Kidney epithelial cell (primary cell): Measurements from ENCODE around the gene ANAPC7. TPM values are rescaled to one million over a fixed set of nuclear protein-coding genes. Genes with fewer than 3 reads are reported as not detected.
A peak's percentile ranks its signal among the peaks of the same experiment; 100 is the strongest.

Experiments
- DNase-seq: peaks from one replicate; pipeline ENCODE4 v3.0.0-alpha.2; 2010; ENCODE audit warnings: low read depth
- H3K27me3 ChIP-seq: 2 replicates; pipeline ENCODE4 v1.6.0; 2011; ENCODE audit warnings: low read length; ENCODE audit not compliant: control insufficient read depth, insufficient read depth
- H3K36me3 ChIP-seq: 2 replicates; pipeline ENCODE4 v1.5.1; 2011; ENCODE audit warnings: low read length; ENCODE audit not compliant: control insufficient read depth, insufficient read depth
- H3K4me3 ChIP-seq: 2 replicates; pipeline ENCODE4 v1.5.1; 2011; ENCODE audit warnings: low read depth, mild to moderate bottlenecking, control low read depth, low read length
- total RNA-seq: library from RNA; depleted of rRNA; stranded (reverse); fragments of >200 nt; gene quantifications from 2 replicates; pipeline ENCODE4 v1.2.3, GENCODE V29; 2015
- TF ChIP-seq, protein P1 (sequence below): IDR thresholded peaks from 2 replicates; pipeline ENCODE4 v1.5.1; 2011; ENCODE audit warnings: mild to moderate bottlenecking, moderate library complexity, low read length, control low read depth, inconsistent platforms; ENCODE audit not compliant: insufficient read depth, poor library complexity, severe bottlenecking

The ANAPC7 gene, protein sequence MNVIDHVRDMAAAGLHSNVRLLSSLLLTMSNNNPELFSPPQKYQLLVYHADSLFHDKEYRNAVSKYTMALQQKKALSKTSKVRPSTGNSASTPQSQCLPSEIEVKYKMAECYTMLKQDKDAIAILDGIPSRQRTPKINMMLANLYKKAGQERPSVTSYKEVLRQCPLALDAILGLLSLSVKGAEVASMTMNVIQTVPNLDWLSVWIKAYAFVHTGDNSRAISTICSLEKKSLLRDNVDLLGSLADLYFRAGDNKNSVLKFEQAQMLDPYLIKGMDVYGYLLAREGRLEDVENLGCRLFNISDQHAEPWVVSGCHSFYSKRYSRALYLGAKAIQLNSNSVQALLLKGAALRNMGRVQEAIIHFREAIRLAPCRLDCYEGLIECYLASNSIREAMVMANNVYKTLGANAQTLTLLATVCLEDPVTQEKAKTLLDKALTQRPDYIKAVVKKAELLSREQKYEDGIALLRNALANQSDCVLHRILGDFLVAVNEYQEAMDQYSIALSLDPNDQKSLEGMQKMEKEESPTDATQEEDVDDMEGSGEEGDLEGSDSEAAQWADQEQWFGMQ
- 49.0 and 51.3 TPM in 2 replicates for total RNA-seq

DNA sequence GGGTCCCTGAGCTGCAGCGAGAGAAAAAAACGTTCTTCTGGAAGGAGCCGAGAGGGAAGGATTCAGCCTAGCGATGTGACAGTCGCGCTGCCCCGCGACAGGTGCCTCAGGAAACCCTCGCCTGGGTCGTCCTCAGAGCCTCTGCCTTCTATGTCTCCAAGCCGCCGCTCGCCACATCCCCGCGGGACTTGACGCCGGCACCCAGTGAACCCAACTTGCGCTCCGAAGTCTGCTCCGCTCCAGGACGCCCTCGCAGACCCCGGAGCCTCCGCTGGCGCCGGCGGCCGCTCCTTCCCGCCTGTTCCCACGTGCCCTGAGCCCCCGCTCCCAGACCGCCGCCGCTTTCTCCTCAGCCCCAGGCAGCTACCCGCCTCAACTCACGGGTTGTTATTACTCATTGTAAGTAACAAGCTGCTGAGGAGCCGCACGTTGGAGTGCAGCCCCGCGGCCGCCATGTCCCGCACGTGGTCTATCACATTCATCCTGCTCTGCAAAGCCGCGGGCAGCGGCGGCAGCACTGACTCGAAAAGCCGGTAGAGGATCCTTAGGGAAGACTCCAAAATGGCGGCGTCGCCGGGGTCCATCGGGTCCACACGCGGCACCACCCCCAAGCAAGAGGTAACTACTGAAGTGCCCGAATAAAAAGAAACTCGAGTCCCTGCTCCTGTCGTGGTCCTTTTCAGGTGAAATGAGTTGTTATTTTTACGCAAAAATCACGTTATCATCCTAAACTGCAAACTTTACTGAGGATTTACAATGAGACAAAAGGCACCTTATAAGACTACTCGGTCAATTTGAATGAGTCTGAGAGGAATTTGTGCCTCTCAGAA is at the start of gene ANAPC7:
ANAPC7 (minus strand) TSS at position 563 of the 830 bp plus-strand sequence; CDS start at position 482, 81 bp downstream.
- Histone ChIP-seq H3K27me3 (no peaks in the 10 kb centered on the region), H3K4me3 (peak within 1 kb of the TSS; percentile 78)
- DNase-seq, result peak; percentile 54

DNA sequence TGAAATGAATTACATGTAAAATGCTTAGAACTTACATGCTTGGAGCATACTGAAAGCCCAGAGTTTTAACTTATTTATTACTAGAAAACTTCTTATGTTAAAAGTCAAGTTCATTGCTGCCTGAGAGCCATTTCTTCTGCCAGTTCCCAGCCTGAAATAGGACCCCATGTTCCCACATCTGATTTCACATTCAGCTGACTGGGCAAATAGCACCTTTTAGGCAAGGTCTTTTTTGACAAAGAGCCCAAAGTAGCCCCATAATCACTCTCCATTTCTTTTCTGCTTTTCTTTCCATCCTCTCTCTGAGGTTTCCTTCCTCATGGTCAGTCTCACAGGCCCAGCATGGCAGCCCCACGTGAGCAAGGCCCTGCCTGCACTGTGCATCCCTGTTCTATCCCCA is 47.8 kb upstream of the ANAPC7 start:
- DNase-seq, result no peak
- H3K36me3 ChIP-seq, result no peaks in the 10 kb centered on the region
- TF ChIP-seq, protein P1, sequence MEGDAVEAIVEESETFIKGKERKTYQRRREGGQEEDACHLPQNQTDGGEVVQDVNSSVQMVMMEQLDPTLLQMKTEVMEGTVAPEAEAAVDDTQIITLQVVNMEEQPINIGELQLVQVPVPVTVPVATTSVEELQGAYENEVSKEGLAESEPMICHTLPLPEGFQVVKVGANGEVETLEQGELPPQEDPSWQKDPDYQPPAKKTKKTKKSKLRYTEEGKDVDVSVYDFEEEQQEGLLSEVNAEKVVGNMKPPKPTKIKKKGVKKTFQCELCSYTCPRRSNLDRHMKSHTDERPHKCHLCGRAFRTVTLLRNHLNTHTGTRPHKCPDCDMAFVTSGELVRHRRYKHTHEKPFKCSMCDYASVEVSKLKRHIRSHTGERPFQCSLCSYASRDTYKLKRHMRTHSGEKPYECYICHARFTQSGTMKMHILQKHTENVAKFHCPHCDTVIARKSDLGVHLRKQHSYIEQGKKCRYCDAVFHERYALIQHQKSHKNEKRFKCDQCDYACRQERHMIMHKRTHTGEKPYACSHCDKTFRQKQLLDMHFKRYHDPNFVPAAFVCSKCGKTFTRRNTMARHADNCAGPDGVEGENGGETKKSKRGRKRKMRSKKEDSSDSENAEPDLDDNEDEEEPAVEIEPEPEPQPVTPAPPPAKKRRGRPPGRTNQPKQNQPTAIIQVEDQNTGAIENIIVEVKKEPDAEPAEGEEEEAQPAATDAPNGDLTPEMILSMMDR, result no peak
- no peaks in the 10 kb centered on the region for H3K27me3 ChIP-seq
- no peak overlapping the region for H3K4me3 ChIP-seq

More for the DNA sequence above, at the start of gene ANAPC7:
- TF ChIP-seq, protein P1, result no peak
- no peaks in the 10 kb centered on the region for H3K36me3 ChIP-seq

DNA sequence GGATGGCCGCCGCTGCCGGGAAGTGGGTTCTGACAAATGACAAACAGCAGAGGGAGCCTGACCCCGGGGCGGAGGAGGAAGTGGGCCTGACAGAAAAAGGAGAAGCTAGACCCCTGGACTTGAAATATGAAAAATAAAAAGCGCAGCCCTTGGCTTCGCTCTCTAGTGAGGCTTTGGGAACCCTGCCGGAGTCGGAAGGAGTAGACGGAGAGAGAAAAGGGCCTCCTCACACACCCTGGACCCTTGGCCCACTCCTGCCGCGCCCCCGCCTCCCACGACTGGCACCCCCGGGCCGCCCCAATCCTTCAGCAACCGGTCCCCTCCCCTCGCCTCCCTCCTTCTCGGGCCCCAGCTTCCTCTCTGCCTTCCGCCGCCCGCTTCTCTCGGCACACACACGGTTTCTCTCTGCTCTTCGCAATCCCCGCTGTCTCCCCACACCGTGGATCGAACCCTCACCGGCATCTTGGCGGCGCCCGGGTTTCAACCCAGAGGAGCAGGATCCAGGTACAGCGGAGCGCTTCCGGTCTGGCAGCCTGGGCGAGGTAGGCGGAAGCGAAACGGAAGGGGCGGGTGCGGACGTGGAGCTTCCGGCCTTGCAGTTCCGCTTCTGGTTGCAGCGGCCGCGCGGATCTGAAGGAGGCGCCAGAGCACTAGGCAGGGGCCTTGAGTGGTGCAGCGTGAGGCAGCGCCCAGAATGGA is 46.4 kb upstream of the ANAPC7 start, which contains the start of gene ARPC3:
ARPC3 (minus strand) TSS at position 539 of the 699 bp plus-strand sequence; CDS start at position 462, 77 bp downstream.
- TF ChIP-seq, protein P1, result peak; percentile 91
- peak; percentile 82 for DNase-seq

DNA sequence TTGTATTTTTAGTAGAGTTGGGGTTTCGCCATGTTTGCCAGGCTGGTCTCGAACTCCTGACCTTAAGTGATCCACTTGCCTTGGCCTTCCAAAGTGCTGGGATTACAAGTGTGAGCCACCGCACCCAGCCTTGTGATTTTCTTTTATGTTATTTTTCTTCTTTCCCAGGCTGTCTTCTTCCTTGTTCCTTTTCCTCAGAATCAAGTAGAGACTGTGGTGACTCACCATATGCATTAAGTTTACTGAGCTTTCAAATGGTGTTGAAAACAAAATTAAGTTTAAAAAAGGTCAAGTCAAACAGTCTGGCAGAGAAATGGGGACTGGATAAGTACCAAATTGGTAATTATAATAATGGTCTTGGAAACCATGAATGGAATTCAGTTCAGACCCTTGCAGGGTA is 40.9 kb upstream of the ANAPC7 start:
- Histone ChIP-seq H3K36me3 (no peaks in the 10 kb centered on the region), H3K4me3 (no peak overlapping the region), H3K27me3 (no peaks in the 10 kb centered on the region)
- DNase-seq, result no peak
- TF ChIP-seq, protein P1, result no peak

More for the DNA sequence above, 46.4 kb upstream of the ANAPC7 start, which contains the start of gene ARPC3:
- Histone ChIP-seq H3K27me3 (no peaks in the 10 kb centered on the region), H3K36me3 (no peaks in the 10 kb centered on the region), H3K4me3 (peak within 1 kb of the TSS; percentile 91)

DNA sequence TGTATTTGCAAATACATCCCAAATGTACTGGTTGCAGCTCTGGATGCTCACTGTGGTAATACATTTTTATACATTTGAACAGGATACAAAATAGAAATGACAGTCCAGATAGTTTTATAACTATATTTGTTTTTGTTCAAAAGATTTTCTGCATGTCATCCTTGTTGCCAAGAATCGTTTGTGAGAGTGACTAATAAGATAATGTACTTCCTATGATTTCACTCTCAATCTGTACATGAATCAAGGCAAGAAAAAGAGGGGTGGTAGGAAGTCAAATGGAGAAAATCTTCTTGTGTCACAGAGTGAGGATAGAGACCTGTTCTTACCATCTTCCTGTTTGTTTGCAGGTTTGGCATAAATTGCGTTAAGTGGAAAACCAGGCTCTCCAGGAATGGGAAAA is 32.7 kb upstream of the ANAPC7 start:
- Histone ChIP-seq H3K4me3 (no peak overlapping the region), H3K36me3 (no peaks in the 10 kb centered on the region), H3K27me3 (no peaks in the 10 kb centered on the region)
- no peak for DNase-seq
- TF ChIP-seq, protein P1, result no peak
